Mesenchymal stem cell (in vitro differentiated cells and primary cell): ENCODE data around the gene ZFPM1.

ENCODE experiments used
- DNase-seq: peaks from one replicate; pipeline ENCODE4 v3.0.0-alpha.2; 2013
- H2AFZ ChIP-seq: one replicate; pipeline ENCODE4 v1.6.1; 2013; ENCODE audit warnings: low read depth, mild to moderate bottlenecking, control low read depth, inconsistent platforms, low read length, moderate library complexity
- H2AK5ac ChIP-seq: 2 replicates; pipeline ENCODE4 v1.6.1; 2013; ENCODE audit warnings: low read length, moderate library complexity, mild to moderate bottlenecking, inconsistent platforms; ENCODE audit not compliant: severe bottlenecking
- H2BK120ac ChIP-seq: one replicate; pipeline ENCODE4 v1.6.1; 2013; ENCODE audit warnings: low read depth, mild to moderate bottlenecking, inconsistent platforms, low read length, moderate library complexity
- H2BK12ac ChIP-seq, 2 experiments: one replicate each; pipeline ENCODE4 v1.6.1; 2013; ENCODE audit warnings: inconsistent platforms in 2 of 2, low read length in 2 of 2, mild to moderate bottlenecking in 2 of 2, moderate library complexity in 2 of 2, control low read depth in 1 of 2
- H2BK15ac ChIP-seq: one replicate; pipeline ENCODE4 v1.6.1; 2013; ENCODE audit warnings: mild to moderate bottlenecking, low read depth, inconsistent platforms; ENCODE audit not compliant: poor library complexity, severe bottlenecking
- H2BK5ac ChIP-seq: 2 replicates; pipeline ENCODE4 v1.6.1; 2013; ENCODE audit warnings: low read depth, mild to moderate bottlenecking, low read length, control low read depth, inconsistent platforms; ENCODE audit not compliant: poor library complexity, severe bottlenecking
- H3K14ac ChIP-seq, 2 experiments: one replicate each; pipeline ENCODE4 v1.6.1; 2013; ENCODE audit warnings: inconsistent platforms in 2 of 2, low read length in 2 of 2, control low read depth in 1 of 2, mild to moderate bottlenecking in 1 of 2, moderate library complexity in 1 of 2
- H3K18ac ChIP-seq, 2 experiments: one replicate each; pipeline ENCODE4 v1.6.1; 2013; ENCODE audit warnings: inconsistent platforms in 2 of 2, low read length in 2 of 2, control low read depth in 1 of 2, low read depth in 1 of 2, mild to moderate bottlenecking in 1 of 2
- H3K23ac ChIP-seq, 2 experiments: one replicate each; pipeline ENCODE4 v1.6.1; 2013; ENCODE audit warnings: inconsistent platforms in 2 of 2, low read length in 2 of 2, mild to moderate bottlenecking in 2 of 2, moderate library complexity in 2 of 2, control low read depth in 1 of 2
- H3K27ac ChIP-seq: 2 replicates; pipeline ENCODE4 v1.5.1; 2013; ENCODE audit warnings: mild to moderate bottlenecking, moderate library complexity, low read length, control low read depth, inconsistent platforms; ENCODE audit not compliant: poor library complexity, severe bottlenecking
- H3K27me3 ChIP-seq, 2 experiments: 2 replicates each; pipeline versions ENCODE4 v1.6.1 to v1.7.0; 2013; ENCODE audit warnings: low read length in 2 of 2, mild to moderate bottlenecking in 2 of 2, moderate library complexity in 2 of 2, control low read depth in 1 of 2, inconsistent platforms in 1 of 2; ENCODE audit not compliant: control insufficient read depth in 1 of 2, insufficient read depth in 1 of 2
- H3K36me3 ChIP-seq, 2 experiments: 2 replicates each; pipeline versions ENCODE4 v1.6.1 to v1.7.0; 2013; ENCODE audit warnings: low read length in 2 of 2, control low read depth in 1 of 2, inconsistent platforms in 1 of 2, low read depth in 1 of 2, mild to moderate bottlenecking in 1 of 2; ENCODE audit not compliant: insufficient read depth in 2 of 2, control insufficient read depth in 1 of 2
- H3K4ac ChIP-seq, 2 experiments: one replicate each; pipeline ENCODE4 v1.6.1; 2013; ENCODE audit warnings: inconsistent platforms in 2 of 2, low read length in 2 of 2, mild to moderate bottlenecking in 2 of 2, moderate library complexity in 2 of 2, control low read depth in 1 of 2, low read depth in 1 of 2
- H3K4me1 ChIP-seq: 2 replicates; pipeline ENCODE4 v1.6.1; 2013; ENCODE audit warnings: low read depth, low read length, control low read depth; ENCODE audit not compliant: control insufficient read depth, insufficient read depth
- H3K4me2 ChIP-seq: 2 replicates; pipeline ENCODE4 v1.6.1; 2013; ENCODE audit warnings: low read length, mild to moderate bottlenecking, inconsistent platforms; ENCODE audit not compliant: poor library complexity, severe bottlenecking
- H3K4me3 ChIP-seq, 2 experiments: 2 replicates each; pipeline versions ENCODE4 v1.5.1 to v1.7.0; 2013; ENCODE audit warnings: low read length in 2 of 2, mild to moderate bottlenecking in 2 of 2, control low read depth in 1 of 2, low read depth in 1 of 2; ENCODE audit not compliant: insufficient read depth in 1 of 2
- H3K79me1 ChIP-seq: replicated peaks from 2 replicates; pipeline ENCODE4 v1.6.1; 2013; ENCODE audit warnings: mild to moderate bottlenecking, control low read depth, low read length, inconsistent platforms; ENCODE audit not compliant: poor library complexity, severe bottlenecking
- H3K9ac ChIP-seq: 2 replicates; pipeline ENCODE4 v1.7.0; 2013; ENCODE audit warnings: mild to moderate bottlenecking, low read length, moderate library complexity
- H3K9me3 ChIP-seq: 2 replicates; pipeline ENCODE4 v1.7.0; 2013; ENCODE audit warnings: mild to moderate bottlenecking, low read length; ENCODE audit not compliant: control insufficient read depth
- H4K8ac ChIP-seq: one replicate; pipeline ENCODE4 v1.6.1; 2013; ENCODE audit warnings: inconsistent platforms, mild to moderate bottlenecking, low read length, moderate library complexity
- H4K91ac ChIP-seq: one replicate; pipeline ENCODE4 v1.6.1; 2013; ENCODE audit warnings: mild to moderate bottlenecking, low read length, inconsistent platforms
- WGBS: methylation state at CpG from one replicate; pipeline ENCODE4 v1.1.7; 2013; ENCODE audit warnings: mixed read lengths; 5-methylcytosine and 5-hydroxymethylcytosine counted together

The ZFPM1 gene

GRCh38 chr16:88514070-88514469 is 61.0 kb downstream of the ZFPM1 start:
- H4K91ac ChIP-seq, result no peak overlapping the region

GRCh38 chr16:88514526-88515232 is 61.6 kb downstream of the ZFPM1 start:
- WGBS, result 92% methylated on average over 19 of the region's 19 CpGs
- no peak overlapping the region for H3K4me3 ChIP-seq

More at GRCh38 chr16:88514070-88514469, 61.0 kb downstream of the ZFPM1 start:
- no peak overlapping the region for H2BK15ac ChIP-seq
- no peak overlapping the region for H3K27ac ChIP-seq
- H3K4me3 ChIP-seq, result no peak overlapping the region
- no peak overlapping the region for H2AK5ac ChIP-seq
- H2AFZ ChIP-seq, result no peak overlapping the region
- H3K79me1 ChIP-seq, result no peaks in the 10 kb centered on the region
- no peak overlapping the region for H3K4ac ChIP-seq
- H2BK120ac ChIP-seq, result no peak overlapping the region
- H2BK12ac ChIP-seq, result no peak overlapping the region
- H3K27me3 ChIP-seq, result no peaks in the 10 kb centered on the region
- H4K8ac ChIP-seq, result no peak overlapping the region
- WGBS, result 90% methylated on average over 20 of the region's 20 CpGs
- no peak overlapping the region for H3K9ac ChIP-seq
- no peak overlapping the region for H3K18ac ChIP-seq
- H3K23ac ChIP-seq, result no peak overlapping the region
- peaks cover 0 to 11% of the 10 kb centered on the region in 2 experiments for H3K36me3 ChIP-seq
- no peak overlapping the region for H2BK5ac ChIP-seq
- no peak overlapping the region for H3K4me2 ChIP-seq
- no peaks in the 10 kb centered on the region for H3K9me3 ChIP-seq
- no peaks in the 10 kb centered on the region for H3K4me1 ChIP-seq
- no peak overlapping the region for H3K14ac ChIP-seq
- DNase-seq, result no peak

GRCh38 chr16:88515371-88515770 is 62.3 kb downstream of the ZFPM1 start:
- Histone ChIP-seq H3K4ac (no peak overlapping the region), H2BK120ac (no peak overlapping the region), H2BK15ac (no peak overlapping the region), H3K27me3 (no peaks in the 10 kb centered on the region), H3K4me3 (no peak overlapping the region), H3K36me3 (peaks cover 0 to 6% of the 10 kb centered on the region in 2 experiments), H2BK5ac (no peak overlapping the region), H4K91ac (no peak overlapping the region), H3K4me2 (no peak overlapping the region), H3K9me3 (no peaks in the 10 kb centered on the region), H2AK5ac (no peak overlapping the region), H2AFZ (no peak overlapping the region), H3K79me1 (no peaks in the 10 kb centered on the region), H3K9ac (no peak overlapping the region), H3K27ac (no peak overlapping the region), H4K8ac (no peak overlapping the region), H3K14ac (no peak overlapping the region), H3K23ac (no peak overlapping the region), H3K4me1 (no peaks in the 10 kb centered on the region), H2BK12ac (no peak overlapping the region), H3K18ac (no peak overlapping the region)
- WGBS, result 92% methylated on average over 9 of the region's 9 CpGs
- DNase-seq, result no peak

More at GRCh38 chr16:88514526-88515232, 61.6 kb downstream of the ZFPM1 start:
- H3K4me1 ChIP-seq, result no peaks in the 10 kb centered on the region
- H3K9ac ChIP-seq, result no peak overlapping the region
- H2AFZ ChIP-seq, result no peak overlapping the region
- H2BK120ac ChIP-seq, result no peak overlapping the region
- peaks cover 0 to 10% of the 10 kb centered on the region in 2 experiments for H3K36me3 ChIP-seq
- H3K79me1 ChIP-seq, result no peaks in the 10 kb centered on the region
- no peak overlapping the region for H3K4me2 ChIP-seq
- H4K91ac ChIP-seq, result no peak overlapping the region
- H3K4ac ChIP-seq, result no peak overlapping the region
- H2BK5ac ChIP-seq, result no peak overlapping the region
- no peak overlapping the region for H2AK5ac ChIP-seq
- H4K8ac ChIP-seq, result no peak overlapping the region
- no peak overlapping the region for H2BK15ac ChIP-seq
- no peaks in the 10 kb centered on the region for H3K9me3 ChIP-seq
- no peak overlapping the region for H3K14ac ChIP-seq
- no peak overlapping the region for H2BK12ac ChIP-seq
- H3K23ac ChIP-seq, result no peak overlapping the region
- H3K27ac ChIP-seq, result no peak overlapping the region
- no peak for DNase-seq
- no peak overlapping the region for H3K18ac ChIP-seq
- H3K27me3 ChIP-seq, result no peaks in the 10 kb centered on the region

- Histone ChIP-seq H3K4me3 (no peak overlapping the region), H3K79me1 (no peaks in the 10 kb centered on the region), H2BK5ac (no peak overlapping the region), H3K36me3 (peaks cover 0 to 6% of the 10 kb centered on the region in 2 experiments), H3K4ac (no peak overlapping the region), H3K9ac (no peak overlapping the region), H4K91ac (no peak overlapping the region), H2BK12ac (no peak overlapping the region), H2AFZ (no peak overlapping the region), H2BK120ac (no peak overlapping the region), H3K9me3 (no peaks in the 10 kb centered on the region), H4K8ac (no peak overlapping the region), H2BK15ac (no peak overlapping the region), H3K27ac (no peak overlapping the region), H3K14ac (no peak overlapping the region), H2AK5ac (no peak overlapping the region), H3K18ac (no peak overlapping the region), H3K4me2 (no peak overlapping the region), H3K27me3 (no peaks in the 10 kb centered on the region), H3K4me1 (peaks cover under 1% of the 10 kb centered on the region), H3K23ac (no peak overlapping the region)
- WGBS, result 94% methylated on average over 23 of the region's 23 CpGs
- DNase-seq, result no peak
Measured at GRCh38 chr16:88515925-88516594, 63.0 kb downstream of the ZFPM1 start.
